NCI-H82 (cell line): ENCODE measurements around the gene DAPL1.

ENCODE experiments used
- DNase-seq: peaks from one replicate; lab custom pipeline; 2025; lab: John Stamatoyannopoulos, UW

Gene DAPL1

DNA sequence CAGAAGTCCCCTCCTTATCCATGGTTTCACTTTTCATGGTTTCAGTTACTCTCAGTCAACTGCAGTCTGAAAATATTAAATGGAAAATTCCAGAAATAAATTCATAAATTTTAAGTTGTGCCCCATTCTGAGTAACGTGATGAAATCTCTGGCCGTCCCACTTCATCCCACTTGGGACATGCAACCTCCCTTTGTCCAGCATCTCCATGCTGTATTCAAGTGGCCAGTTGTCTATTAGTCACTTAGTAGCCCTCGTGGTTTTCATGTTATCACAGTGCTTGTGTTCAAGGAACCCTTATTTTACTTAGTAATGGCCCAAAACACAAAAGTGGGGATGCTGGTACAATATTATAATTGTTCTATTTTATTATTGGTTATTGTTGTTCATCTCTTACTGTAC is 18.0 kb upstream of the DAPL1 start:
- DNase-seq, result no peak

DNA sequence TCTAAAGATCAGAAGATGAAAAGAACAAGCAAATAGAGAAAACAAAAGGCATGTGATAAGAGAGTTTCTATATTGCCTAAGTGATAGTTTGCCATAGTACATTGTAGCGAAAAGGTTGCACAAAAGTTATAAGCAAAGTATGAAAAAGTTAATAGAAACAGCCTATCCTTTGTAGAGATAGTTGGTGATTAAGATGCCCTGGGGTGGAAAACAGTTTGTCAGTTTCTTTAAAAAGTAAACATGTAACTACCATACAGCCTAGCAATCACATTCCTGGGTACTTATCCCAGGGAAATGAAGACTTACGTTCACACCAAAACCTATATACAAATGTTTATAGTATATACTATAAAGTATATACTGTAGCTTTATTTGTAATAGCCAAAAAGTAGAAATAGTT is 16.9 kb upstream of the DAPL1 start:
- DNase-seq, result no peak

DNA sequence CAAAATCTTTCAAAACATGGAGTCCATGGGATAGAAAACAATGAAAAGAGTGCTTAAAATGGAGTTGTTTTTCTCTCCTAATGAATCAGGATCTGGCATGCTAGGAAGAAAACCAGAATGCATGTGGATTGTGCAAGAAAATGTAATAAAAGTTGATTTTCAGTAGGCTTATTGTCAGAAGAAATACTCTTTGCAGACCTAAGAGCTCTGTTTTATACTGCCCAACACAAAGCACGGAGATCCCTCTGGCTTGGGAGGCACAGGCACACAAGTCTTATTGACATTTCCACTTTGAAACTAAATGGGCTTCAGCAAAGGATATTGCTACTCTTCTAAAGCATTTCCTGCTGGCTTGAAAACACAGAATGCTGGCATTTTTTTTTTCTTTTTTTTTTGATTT is 15.5 kb upstream of the DAPL1 start:
- no peak for DNase-seq

DNA sequence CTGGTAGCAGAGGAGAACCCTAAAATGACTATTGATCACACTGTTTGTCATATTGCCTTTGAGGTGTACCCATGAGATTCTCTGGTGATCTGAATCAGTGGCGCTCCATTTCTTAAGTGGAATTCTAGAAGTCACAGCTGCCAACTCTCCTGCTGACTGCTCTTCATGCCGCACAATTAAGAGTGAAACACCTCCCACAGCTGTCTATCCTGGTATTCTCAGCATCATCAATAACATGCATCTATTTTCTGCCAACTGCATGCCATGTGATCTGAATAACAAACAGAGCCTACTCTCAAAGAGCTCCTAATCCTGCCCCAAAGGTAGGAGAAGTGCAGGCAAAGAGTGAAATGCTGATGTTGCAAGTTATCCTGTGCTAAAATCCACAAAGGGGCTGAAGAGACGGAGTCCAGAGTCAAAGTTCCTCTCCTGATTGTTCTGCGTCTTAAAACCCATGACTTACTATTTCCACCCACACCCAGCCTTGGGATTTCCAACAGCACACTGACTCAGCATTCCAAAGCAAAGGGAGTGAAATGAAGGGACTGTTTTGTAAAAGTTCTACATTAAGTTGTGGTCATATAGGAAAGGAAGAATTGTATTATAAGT is 13.7 kb upstream of the DAPL1 start:
- DNase-seq, result no peak

DNA sequence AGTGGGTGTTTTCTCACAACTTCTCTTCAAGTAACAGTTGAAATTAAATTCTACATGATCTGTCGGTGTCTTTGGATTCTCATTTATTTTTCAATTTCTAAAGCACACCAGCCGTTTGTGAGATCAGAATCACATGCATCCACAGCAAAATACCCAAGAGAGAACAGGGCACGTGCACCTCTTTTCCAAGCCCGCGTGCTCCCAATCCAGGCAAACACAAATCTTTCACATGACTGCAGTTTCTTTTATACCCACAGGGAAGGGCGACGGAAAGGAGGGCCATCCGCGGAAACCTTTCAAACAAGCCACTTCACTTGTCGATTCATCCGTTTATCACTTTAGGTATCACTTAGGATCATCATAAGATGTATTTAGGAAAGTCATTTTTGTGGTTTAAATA is 13.0 kb upstream of the DAPL1 start:
- no peak for DNase-seq

DNA sequence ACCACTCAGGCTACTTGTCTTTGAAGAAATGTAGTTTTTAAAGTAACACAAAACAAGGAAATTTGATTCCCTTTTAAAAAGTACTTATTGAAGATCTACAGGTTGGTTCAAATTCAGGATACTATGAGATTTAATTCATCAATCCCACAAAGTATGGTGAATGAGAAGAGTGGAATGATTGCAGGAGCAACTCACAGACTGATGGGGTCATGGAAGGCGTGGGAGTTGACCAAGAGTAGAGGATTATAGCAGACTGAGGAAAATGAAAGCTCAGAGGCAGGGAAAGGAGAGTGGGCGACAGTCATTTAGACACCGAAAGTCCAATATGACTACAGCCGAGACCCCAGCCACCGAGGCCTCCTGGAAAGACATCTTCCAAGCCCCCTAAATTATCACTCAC is 12.5 kb upstream of the DAPL1 start:
- DNase-seq, result no peak

DNA sequence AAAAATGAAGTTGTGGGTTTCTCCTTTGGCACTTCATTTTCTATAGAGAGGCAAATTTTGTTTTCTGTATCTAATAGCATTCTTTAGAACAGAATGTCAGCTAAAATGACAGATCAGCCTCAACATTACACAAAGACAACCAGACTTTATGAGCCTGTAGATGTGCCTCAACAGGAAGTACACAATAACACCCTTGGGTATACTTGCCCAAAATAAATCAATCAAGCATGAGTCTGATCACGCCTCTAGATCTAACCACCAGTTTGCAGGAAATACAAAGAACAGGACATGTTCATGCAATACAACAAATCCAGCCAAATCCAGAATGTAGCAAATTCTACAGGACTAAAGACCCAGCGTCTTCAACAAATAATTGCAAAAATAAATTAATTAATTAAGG is 11.2 kb upstream of the DAPL1 start:
- no peak for DNase-seq

DNA sequence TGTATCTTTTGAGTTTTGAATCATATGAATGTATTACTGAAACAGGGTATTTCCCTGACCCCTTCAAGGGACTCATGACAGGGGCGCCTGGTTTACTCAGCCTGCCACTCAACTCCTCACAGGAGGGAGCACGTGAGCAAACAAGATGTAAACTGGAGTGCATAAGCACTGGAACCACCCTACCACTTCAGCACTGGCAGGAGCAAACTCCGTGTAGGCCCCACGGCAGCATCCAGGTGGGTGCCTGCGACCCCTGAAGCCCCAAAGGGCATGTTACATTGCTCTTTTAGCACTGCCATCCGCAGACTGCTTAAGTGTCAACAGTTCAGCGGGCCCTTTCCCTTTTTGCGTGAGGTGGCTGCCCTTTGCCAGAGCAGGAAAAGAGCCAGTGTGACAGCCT is 8.2 kb upstream of the DAPL1 start:
- no peak for DNase-seq

DNA sequence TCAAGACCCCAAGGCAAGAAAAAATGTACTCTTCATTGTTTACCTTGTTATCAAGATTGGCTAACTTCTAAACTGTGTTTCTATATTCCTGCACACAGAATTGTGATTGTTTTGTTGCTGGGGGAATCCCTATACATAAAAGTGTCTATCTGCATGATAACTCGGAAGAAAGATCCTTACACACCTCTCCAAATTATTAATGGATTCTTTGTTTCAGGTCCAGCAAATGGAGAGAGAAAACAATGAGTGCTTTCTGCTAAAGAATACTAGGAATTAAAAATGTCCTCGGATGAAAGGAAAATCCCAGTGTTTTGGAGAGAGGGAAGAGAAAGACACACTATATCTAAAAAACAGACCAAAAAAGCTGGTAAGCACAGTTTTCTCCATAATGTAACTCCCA is 6.2 kb upstream of the DAPL1 start:
- no peak for DNase-seq

DNA sequence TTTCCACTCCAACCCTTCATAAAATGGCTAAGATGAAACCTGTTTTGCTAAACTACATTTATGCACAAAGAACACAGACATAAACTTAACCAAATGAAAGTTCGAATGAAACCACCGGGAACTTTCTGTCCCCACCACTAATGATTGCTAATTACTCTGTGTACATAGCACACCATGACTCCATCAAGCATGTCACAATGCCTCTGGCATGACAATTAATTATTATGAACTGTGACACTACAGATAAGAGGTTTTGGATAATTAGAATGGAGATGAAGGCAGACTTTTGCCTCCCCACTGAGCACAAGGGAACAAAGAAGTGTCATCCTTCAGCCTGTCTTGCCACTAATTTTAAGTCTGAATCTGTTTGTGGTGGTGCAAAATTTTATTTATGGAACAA is 1.5 kb downstream of the DAPL1 start:
- DNase-seq, result peak; percentile 37

DNA sequence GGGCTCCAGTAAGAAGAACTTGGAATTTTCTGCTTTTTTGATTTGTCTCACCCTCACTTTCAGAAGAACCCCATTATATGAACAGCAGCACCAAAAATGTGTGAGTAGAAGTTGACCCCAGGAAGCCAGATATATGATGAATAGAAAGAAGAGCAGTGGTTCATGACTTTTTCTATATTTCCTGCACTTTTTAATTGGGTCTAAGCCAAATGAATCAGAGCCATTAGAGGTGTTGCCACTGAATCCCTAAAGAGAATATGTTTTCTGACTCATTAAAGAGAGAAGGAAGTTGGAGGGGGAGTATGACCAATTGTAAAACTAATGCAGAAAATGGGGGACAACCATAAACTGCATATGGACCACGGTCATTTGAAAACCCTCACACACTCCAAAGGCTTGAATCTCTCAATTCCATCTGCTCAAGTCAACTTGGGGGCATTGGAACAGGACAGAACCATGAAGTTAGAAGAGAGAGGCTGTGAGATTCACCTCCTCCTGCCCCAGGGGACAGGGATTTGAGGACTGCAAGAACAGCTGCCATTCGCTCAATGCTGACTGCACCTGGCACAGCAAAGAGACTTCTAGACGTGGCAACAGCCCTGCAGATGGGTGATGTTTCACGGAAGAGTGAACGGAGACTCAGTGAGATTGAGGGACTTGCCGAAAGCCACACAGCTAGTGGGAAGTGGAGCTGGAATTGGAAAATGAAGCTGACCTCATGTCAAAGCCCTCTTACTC is 3.0 kb downstream of the DAPL1 start:
- peak; percentile 74 for DNase-seq

DNA sequence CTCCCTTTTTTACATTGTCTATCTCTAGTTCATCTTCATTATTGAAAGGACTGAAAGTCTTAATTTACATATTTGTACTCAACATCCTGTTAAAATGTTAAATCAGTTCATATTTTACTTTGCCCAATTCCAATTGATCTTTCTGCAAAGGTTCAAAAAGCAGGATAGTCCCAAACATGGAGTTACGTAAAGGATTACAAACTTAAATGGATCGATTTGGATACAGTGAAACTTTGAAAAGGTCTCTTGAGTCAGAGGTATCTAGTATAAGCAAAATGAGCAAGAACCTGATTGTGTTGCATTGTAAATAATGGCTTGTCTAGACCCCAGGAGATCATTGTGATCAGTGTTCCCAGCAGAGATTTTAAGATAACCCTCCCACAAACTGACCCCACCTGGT is 4.1 kb downstream of the DAPL1 start:
- no peak for DNase-seq

DNA sequence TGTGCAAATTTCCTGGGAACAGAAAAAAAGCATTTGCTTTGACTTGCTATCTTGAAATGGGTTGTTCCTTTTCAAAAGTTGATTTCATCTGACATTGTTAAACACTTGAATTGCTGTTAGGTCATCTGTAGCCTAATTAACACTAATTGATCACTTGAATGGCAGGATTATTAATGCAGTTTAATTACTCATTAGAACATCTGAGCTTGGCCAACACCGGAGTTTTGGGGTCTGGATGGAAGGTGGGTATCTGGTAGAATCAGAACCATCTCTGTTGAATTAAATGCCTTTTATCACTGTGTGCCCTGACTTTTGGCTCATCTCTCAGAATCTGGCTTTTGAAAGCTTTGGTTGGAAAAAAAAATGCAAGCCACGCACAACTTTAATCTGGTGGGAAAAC is 8.4 kb downstream of the DAPL1 start:
- no peak for DNase-seq

DNA sequence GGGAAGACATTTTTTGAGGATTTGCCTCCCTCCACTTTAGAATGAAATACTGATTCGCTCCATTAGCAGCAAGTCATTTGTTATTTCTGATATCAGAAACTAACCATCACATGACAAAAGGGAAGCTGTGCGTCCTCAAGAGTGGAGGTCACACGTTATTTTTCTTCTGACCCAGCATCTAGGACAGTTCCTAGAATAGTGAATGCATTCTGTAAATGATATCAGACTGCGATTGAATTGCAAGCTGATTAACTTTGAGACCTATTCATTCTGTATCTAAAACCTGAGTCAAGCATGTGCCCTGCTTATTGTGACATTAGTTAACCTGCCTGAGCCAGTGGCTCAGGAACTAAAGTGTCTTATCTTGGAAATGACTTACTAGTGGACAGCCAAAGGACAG is 10.1 kb downstream of the DAPL1 start:
- DNase-seq, result no peak

DNA sequence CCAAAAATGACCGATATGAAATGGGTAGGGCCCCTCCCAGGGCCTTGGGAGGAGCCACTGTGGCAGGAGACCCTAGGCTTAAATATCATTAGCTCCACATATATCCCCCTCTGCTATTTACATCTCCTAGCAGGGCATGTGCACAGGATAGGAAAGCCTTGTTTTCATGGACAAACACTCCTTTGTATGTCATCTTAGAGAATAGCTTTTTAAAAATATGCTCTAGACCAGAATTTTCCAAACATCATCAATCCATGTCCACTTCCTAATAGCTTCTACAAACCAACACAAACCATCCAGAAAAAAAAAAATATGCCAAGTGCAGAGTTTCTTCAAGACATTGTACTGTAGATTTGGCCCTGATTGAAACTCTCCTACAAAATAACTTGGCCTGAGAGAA is 10.8 kb downstream of the DAPL1 start:
- DNase-seq, result no peak

DNA sequence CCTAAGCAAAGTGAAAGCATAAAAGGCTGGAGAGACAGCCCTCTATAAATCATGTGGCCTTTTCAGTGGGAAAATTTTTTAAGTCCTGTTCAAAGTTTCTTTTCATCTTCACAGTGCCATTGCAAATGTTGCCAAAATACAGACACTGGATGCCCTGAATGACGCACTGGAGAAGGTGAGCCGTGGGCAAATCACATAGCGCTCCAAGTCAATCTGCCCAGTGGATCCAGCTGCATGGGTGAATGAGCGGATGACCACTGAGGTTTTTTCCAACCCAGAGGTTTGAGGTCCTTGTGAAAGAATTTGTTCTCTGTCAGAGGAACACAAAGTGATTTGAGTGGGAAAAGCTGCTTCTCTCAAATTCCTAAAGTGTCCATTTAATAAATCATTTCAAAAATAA is 11.8 kb downstream of the DAPL1 start:
- DNase-seq, result no peak

DNA sequence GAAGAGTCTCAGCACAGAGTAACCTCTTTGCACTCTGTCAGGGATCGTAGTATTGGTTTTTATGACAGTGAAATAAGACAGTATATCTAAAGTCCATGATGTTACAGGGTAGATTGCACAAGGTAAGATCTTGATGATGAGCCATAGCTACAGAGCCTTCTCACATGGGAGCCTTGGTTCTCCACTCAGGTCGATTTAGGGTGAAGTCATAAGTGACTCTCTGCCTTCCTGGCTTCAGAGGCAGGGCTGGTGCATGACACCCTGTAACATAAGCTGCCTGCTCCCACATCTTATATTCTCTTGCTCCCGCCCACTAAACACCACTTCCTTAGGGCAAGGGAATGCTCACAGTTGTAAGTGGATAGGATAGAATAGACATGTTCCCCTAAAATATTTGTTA is 13.3 kb downstream of the DAPL1 start:
- no peak for DNase-seq

DNA sequence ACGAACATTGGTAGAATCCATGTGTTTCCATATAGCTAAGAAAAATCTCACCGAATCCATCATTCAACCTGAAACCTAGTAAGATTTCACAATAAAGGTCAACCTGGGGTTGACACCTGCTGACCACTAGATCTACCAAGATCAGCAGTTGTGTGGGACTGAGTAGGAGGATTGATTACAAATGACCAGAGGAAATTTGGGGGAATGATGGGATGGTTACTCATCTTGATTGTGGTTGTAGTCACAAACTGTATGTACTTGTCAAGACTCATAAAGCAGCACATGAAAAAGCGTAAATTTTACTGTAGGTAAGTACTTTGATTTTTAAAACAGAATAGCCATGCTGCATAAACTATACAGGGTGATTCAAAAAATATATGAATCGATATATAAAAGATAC is 14.7 kb downstream of the DAPL1 start:
- DNase-seq, result no peak

DNA sequence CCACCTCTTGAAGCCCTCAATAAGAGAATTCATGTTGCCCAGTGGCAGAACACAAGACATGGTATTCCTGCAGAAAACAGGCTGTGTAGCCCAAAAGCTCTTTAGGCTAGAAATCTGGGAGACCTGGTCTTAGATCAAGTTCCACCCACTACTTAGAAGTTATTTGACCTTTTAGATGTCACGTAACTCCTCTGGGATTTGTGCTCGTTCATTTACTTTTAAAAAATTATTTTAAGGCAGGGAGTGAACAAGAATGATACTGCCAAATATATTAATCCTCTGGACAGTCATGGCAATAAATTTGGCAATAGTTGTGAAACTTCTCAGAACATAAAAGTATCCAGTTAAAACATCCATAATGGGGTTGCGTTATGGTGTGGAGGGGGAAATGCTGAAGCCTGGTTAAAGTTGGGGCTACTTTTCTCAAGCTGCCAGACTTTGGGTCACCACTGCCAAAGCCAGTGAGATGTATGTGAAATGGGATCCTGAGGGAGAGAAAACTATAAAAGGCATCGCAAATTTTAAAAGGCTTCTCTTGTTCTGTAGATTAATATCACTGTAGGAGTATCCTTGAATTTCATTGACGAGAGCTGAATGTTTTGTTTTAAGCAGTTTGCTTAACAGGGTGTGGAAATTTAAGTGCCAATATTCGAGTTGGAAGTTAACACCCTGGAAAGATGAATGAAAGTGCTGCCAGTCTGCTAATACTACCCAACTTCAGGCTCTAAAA is 15.8 kb downstream of the DAPL1 start:
- DNase-seq, result no peak

DNA sequence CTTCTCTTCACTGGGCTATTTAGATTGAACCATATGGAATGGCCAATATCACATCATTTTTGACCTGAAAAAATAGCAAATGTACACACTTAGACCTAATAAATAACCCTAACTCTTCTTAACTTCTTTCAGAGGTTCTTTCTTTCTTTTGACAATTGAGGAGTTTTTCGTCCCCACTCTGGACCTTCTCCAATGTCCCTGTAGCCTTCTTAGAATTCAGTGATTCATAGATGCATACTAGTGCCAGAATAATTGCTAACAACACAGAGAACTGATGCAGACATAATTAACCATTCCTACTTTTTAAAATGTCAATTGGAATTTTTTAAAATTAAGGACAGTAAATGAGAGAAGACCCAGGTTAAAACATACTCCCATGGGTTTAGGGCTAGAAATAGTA is 20.0 kb downstream of the DAPL1 start:
- no peak for DNase-seq

DNA sequence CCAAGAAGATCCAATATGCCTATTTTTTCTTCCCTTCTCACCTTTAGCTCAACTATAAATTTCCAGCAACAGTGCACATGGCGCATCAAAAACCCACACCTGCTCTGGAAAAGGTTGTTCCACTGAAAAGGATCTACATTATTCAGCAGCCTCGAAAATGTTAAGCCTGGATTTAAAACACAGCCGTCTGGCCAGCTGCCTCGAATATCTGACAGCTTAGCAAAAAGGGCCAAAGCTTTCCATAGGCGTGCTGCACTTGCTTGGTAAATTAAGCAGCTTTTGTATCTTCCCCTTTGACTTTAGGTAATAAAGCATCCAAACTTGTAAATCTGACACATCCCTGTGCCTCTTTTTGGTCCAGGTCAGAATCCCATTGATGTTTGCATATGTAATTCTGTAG is 20.5 kb downstream of the DAPL1 start:
- peak; percentile 89 for DNase-seq

DNA sequence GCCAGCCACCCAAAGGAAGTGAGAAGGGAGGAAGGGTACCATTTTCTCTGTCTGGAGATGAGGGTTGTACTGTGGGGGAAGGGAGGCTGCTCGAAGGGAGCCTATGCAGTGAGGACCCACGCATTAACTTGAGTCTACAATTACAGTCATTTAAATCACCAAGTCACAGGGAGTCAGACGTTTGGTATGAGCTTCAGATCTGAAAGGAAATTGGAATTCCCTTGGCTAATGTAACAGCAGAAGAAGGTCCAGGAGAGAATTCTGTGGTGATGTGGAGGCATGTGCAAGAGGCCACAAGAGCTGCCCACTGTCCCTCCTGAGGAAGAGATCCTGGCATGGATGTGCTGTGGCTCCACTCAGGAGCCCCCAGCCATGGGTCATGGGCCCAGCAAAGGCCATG is 22.5 kb downstream of the DAPL1 start:
- no peak for DNase-seq

DNA sequence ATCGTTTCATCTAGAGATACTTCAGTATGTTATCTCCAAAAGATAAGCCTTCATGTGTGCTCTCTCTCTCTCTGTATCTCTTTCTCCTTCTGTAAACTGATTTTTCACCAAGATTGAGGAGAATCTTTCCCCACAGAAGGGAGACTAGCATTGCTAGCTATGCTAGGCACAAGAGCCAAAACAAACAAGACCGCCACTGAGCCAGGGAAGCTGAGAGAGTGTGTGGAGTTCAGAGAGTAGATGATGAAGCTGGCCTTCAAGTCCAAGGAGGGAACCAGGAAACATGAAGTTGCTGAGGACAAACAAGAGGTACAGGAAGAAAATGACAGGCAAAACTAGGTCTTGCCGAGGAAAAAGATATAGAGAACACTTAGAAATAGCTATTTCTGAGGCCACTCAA is 23.4 kb downstream of the DAPL1 start:
- DNase-seq, result no peak

DNA sequence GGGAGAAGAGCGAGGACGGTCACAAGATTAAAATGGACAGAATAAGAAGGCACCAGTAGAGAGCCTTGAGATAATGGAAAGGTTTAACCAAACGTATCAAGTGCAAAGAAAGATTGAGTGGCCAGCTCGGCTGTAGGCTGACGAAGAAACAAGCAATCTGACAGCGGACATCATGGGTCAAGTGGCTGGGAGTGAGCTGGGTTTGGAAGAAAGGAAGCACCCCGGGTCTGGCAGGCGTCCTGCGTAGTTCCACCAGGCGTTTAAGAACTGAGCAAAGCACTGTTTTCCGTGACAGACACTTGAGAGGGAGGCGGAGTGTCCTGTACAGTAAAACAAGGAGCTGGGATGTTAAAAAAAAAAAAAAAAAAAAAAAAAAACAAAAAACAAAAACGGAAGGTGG is 27.1 kb downstream of the DAPL1 start:
- no peak for DNase-seq
